Ishikawa (cell line): ENCODE results near the gene EEF1AKMT1.

Source experiments
- MAX ChIP-seq: IDR thresholded peaks from 2 replicates; pipeline ENCODE4 v1.6.1; 2012
- TAF1 ChIP-seq: IDR thresholded peaks from 2 replicates; pipeline ENCODE4 v1.6.1; 2012; ENCODE audit warnings: low read depth, mild to moderate bottlenecking
- TCF12 ChIP-seq: IDR thresholded peaks from 2 replicates; pipeline ENCODE4 v1.6.1; 2012; ENCODE audit warnings: low read depth
- YY1 ChIP-seq: IDR thresholded peaks from 2 replicates; pipeline ENCODE4 v1.6.1; 2012; ENCODE audit warnings: low read depth

GRCh38 chr13:20767309-20767943 is 6.3 kb downstream of the EEF1AKMT1 start:
- TF ChIP-seq MAX (no peak), TAF1 (no peak), TCF12 (no peak), YY1 (no peak)
